ENCODE measurements around the gene PHIP.

PHIP gene

GRCh38 chr6:78917788-78918187 is 160.3 kb downstream of the PHIP start:
- TF ChIP-seq POLR2AphosphoS5 (IDR thresholded peaks at IDR 0.05; ENCODE audit: low read depth, low read length) (no peak), SIN3A (IDR thresholded peaks at IDR 0.05; ENCODE audit: borderline replicate concordance, insufficient read depth, low read length) (no peak), REST (IDR thresholded peaks at IDR 0.05; ENCODE audit: insufficient read depth in 1 of 2, low read depth in 2 of 2, low read length in 2 of 2) (no peak), TAF1 (IDR thresholded peaks at IDR 0.05; ENCODE audit: borderline replicate concordance, insufficient read depth, low read length) (no peak), FOXP2 (optimal IDR thresholded peaks at IDR 0.05; ENCODE audit: borderline replicate concordance, extremely low read depth, extremely low read length, insufficient read depth) (no peak)

DNA sequence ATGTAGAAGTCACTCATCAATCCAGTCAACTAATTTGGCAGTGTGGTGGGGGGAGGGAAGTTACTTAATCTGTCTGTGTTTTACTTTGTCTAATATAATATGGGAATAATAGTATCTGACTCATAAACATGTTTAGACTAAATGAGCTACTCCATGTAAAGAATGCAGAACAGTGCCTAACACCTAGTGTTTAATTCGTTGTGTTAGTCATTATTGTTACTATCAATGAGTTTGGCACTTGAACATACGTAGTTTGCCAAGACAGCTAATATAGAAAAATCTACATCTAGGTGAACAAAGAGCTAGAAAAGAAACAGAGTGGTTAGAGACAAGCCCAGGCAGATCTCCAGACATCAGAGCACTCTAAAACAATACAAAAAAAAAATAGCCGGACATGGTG is 161.6 kb downstream of the PHIP start:
- no peak for TF ChIP-seq REST (IDR thresholded peaks at IDR 0.05; ENCODE audit: insufficient read depth in 1 of 2, low read depth in 2 of 2, low read length in 2 of 2)
- TF ChIP-seq TAF1 (IDR thresholded peaks at IDR 0.05; ENCODE audit: borderline replicate concordance, insufficient read depth, low read length): no peak
- TF ChIP-seq POLR2AphosphoS5 (IDR thresholded peaks at IDR 0.05; ENCODE audit: low read depth, low read length): no peak
- TF ChIP-seq FOXP2 (optimal IDR thresholded peaks at IDR 0.05; ENCODE audit: borderline replicate concordance, extremely low read depth, extremely low read length, insufficient read depth): no peak
- TF ChIP-seq SIN3A (IDR thresholded peaks at IDR 0.05; ENCODE audit: borderline replicate concordance, insufficient read depth, low read length): no peak

DNA sequence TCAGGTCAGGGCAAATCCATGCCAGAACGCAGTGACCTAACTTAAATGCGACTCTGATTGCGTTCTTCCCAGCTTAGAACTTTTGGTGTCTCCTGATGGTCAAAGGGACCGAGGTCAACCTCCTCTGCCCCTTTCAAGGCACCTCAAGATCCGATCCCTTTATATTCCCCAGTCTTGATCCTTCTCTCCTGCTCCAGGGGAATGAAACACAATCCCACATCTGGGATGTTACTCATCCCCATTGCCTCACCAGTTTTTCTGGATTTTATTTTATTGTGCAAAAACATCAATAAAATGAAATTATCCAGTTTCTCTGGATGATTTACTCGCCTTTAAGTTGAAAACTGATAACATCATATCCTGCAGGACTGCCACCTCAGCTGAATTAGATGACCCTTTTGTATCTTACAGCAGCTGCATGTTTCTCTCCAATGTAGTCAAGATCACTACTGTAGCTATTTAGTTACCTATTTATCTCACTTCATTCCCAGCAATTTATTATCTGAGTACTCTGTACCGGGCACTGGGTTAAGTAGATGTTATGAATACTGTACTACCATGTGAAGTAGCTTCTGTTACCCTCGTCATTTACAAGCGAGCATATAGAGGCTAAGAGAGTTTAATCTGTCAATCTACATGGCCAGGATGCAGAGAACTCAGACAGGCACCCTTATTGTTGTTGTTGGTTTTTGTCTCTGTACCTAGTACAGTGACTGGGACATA is 166.7 kb downstream of the PHIP start:
- TF ChIP-seq REST (IDR thresholded peaks at IDR 0.05; ENCODE audit: insufficient read depth in 1 of 2, low read depth in 2 of 2, low read length in 2 of 2) (no peak), TAF1 (IDR thresholded peaks at IDR 0.05; ENCODE audit: borderline replicate concordance, insufficient read depth, low read length) (no peak), SIN3A (IDR thresholded peaks at IDR 0.05; ENCODE audit: borderline replicate concordance, insufficient read depth, low read length) (no peak), FOXP2 (optimal IDR thresholded peaks at IDR 0.05; ENCODE audit: borderline replicate concordance, extremely low read depth, extremely low read length, insufficient read depth) (no peak), POLR2AphosphoS5 (IDR thresholded peaks at IDR 0.05; ENCODE audit: low read depth, low read length) (no peak)

DNA sequence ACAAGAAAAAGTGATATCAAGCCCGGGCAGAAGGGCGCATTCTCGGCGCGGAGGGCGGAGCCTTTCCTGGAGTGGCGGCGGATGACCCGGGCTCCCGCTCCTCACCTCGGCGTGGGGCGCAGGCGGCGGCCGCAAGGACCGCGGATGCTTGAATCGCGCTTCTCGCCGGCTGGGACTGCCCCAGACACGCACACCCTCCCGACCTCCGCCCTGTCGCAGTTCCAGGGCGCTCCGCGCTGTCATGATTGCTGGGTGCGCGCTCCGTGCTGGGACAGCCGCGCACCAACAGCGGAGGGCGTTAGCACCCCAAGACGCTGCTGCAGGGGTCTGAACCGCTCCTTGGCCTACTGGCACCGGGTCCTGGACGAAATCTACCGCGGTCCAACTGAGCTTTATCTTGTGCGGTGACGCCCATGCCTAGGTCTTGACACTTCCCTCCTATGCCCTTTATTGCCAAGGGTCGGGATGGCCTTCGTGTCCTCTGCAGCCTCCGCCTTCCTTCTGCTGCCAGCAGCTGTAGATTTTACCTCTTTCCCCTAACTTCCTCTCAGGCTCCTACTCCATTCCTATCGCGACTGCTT is 167.4 kb downstream of the PHIP start:
- no peak for TF ChIP-seq REST (IDR thresholded peaks at IDR 0.05; ENCODE audit: insufficient read depth in 1 of 2, low read depth in 2 of 2, low read length in 2 of 2)
- TF ChIP-seq TAF1 (IDR thresholded peaks at IDR 0.05; ENCODE audit: borderline replicate concordance, insufficient read depth, low read length): no peak
- no peak for TF ChIP-seq FOXP2 (optimal IDR thresholded peaks at IDR 0.05; ENCODE audit: borderline replicate concordance, extremely low read depth, extremely low read length, insufficient read depth)
- no peak for TF ChIP-seq SIN3A (IDR thresholded peaks at IDR 0.05; ENCODE audit: borderline replicate concordance, insufficient read depth, low read length)
- no peak for TF ChIP-seq POLR2AphosphoS5 (IDR thresholded peaks at IDR 0.05; ENCODE audit: low read depth, low read length)

Measured in PFSK-1 (cell line).